GM12873 (cell line): ENCODE data around the gene FHAD1.

Source experiments
- CTCF ChIP-seq: IDR thresholded peaks from 2 replicates; pipeline ENCODE4 v1.5.1; 2012; ENCODE audit warnings: low read depth, mild to moderate bottlenecking, moderate library complexity, low read length, control low read depth; ENCODE audit not compliant: insufficient read depth; ENCODE audit errors: missing control alignments

Gene FHAD1

DNA sequence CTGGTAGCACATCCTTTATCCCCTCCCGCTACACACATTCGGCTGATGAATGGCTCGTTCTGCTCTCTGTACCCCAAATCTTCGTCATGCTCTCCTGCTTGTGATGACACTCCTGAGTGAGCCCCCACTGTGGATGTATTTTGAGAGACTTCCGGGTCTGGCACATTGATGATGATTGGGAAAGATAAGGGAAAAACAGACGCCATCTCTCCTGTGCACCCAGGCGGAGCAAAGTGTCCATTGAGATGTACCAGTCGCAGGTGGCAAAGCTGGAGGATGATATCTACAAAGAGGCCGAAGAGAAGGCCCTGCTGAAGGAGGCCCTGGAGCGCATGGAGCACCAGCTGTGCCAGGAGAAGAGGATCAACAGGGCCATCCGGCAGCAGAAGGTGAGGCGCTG is 134.8 kb downstream of the FHAD1 start:
- no peak for TF ChIP-seq CTCF

GRCh38 chr1:15382601-15383518 is 135.8 kb downstream of the FHAD1 start:
- TF ChIP-seq CTCF = no peak

DNA sequence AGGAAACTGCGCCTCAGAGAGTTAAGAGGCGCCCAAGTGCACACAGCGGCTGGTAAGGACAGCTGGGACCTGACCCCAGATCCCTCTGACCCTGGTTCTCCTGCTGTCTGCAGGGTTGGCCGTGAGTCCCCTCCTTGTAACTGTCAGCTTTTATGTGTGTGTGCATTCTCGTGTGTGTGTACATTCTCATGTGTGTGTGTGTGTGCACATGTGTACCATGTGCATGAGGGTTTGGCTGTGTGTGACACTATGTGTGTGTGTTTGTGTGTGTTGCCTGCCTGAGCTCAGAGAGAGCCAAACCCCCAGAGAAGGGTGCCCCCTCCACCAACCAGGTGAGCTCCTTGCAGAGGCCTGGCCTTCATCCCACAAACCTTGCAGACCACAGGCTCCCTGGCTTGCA is 136.8 kb downstream of the FHAD1 start:
- no peak for TF ChIP-seq CTCF

DNA sequence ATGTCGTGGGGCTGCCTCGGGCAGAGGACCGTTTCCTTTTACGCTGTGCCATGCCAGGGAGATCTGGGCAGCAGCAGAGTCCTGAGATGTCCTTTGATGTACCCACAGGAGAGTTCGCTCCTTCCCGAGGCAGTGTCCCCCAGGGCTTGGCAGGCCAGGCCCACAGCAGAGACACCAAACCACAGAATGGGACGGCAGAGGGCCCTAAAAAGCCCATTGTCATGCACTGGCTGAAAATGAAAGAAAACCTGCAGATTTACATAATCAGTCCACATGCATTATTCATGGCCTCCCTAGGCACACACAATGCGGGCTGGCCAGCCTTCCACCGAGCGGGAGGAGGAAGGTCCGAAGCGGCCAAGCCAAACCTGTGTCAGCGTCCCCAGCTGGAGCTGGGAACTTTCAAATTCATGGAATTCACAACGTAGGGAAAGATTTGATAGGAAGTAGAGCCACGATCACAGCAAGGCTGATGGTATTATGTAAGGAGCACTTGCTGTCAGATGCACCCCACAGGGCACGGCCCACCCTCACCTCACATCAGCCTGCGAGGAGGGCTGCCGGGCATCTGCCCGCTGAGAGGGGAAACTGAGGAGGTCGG is 137.4 kb downstream of the FHAD1 start:
- no peak for TF ChIP-seq CTCF

DNA sequence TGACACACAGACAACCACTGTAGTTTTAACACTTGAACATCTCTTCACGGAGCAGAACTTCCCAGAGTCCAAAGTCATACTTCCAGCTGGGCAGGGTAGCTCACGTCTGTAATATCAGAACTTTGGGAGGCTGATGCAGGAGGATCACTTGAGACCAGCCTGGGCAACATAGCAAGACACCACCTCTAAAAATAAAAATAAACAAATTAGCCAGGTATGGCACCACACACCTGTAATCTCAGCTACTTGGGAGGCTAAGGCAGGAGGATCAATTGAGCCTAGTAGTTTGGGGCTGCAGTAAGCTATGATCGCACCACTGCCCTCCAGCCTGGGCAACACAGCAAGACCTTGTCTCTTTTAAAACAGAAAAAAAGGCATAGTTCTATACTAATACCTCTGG is 138.4 kb downstream of the FHAD1 start:
- no peak for TF ChIP-seq CTCF

GRCh38 chr1:15386164-15386749 is 139.2 kb downstream of the FHAD1 start:
- no peak for TF ChIP-seq CTCF

DNA sequence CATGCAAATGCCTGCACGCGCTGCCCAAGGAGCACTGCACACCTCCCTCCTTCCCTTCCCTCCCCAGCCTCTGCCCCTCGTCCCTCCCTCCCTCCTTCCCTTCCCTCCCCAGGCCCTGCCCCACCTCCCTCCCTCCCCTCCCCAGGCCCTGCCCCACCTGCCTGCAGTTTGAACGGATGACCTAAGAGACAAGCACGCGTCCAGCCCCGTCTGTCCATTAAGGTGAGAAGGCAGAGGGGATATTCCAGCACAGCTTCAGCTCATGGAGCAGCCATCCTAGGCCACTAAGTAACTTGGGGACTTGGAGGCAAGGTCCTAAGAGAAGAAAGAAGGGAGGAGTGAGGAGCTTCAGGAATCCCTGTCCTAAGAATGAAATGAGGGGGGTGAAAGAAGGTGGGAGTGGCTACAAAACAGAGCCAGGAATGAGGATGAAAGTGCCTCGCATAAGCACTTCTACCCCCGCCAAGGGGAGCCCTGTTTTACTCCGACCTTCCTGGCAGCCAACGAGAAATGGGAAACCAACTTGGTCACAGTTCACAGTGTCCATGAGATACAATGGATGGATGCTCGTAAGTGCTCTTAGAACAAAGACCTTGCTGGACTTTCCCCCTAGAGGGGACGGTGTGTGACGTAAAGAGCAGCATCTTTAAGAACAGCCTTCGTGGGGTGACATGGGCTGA is 141.3 kb downstream of the FHAD1 start:
- no peak for TF ChIP-seq CTCF
